ENCODE measurements around the gene HCST. TPM values are rescaled to one million over a fixed set of nuclear protein-coding genes. Genes with fewer than 3 reads are reported as not detected.

HCST gene
- total RNA-seq, 1 donor from 2014 or later = 1.8 TPM

DNA sequence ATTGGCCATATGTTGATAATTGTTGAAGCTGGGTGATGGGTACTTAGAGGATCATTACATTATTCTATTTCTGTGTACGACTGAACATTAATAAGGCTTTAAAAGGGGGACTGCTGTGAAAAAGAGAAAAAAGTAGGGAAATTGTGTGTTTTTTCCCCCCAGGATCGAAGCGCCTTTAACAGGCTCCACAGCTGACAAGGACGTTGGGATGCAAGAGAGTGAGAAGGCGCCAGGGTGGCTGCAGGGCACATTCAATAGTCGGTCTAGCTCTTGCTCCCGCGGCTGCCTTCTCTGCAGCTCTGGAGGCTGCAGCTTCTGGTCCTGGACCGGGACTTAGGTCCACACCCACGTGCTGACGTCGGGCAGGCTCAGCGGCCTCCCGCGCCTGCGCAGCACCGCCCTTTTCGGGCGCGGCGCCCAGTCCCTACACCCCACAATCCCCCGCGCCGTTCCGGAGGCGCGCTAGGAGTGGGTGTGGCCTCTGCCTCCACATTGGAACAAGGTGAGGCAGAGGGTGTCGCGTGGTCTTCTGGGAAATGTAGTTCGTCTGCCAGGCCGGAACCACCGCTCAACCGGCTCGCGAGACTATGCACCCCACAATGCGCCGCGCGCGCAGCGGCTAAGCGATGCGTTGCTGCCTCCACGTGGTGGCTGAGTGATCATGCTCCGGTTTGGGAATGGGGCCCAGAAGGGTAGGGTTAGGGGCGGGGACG lies 29.0 kb downstream of the HCST start:
- peak overlapping the region; percentile 80 for H3K4me3 Mint-ChIP-seq (ENCODE audit: unreplicated experiment)
- no peak for TF ChIP-seq EZH2 (IDR thresholded peaks at IDR 0.05; ENCODE audit: insufficient read depth, low read length)
- TF ChIP-seq, protein P1, sequence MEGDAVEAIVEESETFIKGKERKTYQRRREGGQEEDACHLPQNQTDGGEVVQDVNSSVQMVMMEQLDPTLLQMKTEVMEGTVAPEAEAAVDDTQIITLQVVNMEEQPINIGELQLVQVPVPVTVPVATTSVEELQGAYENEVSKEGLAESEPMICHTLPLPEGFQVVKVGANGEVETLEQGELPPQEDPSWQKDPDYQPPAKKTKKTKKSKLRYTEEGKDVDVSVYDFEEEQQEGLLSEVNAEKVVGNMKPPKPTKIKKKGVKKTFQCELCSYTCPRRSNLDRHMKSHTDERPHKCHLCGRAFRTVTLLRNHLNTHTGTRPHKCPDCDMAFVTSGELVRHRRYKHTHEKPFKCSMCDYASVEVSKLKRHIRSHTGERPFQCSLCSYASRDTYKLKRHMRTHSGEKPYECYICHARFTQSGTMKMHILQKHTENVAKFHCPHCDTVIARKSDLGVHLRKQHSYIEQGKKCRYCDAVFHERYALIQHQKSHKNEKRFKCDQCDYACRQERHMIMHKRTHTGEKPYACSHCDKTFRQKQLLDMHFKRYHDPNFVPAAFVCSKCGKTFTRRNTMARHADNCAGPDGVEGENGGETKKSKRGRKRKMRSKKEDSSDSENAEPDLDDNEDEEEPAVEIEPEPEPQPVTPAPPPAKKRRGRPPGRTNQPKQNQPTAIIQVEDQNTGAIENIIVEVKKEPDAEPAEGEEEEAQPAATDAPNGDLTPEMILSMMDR (IDR thresholded peaks at IDR 0.05; ENCODE audit: insufficient read depth, low read depth, low read length) = peak; percentile 68
- H3K9me3 Mint-ChIP-seq (ENCODE audit: unreplicated experiment) = no peaks in the 10 kb centered on the region
- Histone ChIP-seq H2AFZ (ENCODE audit: low read depth, low read length) (peak overlapping the region; percentile 81), H4K20me1 (ENCODE audit: insufficient read depth, low read length) (no peaks in the 10 kb centered on the region), H3K9me3 (ENCODE audit: insufficient read depth, low read depth, low read length) (no peaks in the 10 kb centered on the region), H3K4me1 (ENCODE audit: insufficient read depth, low read length) (peaks cover 11% of the 10 kb centered on the region), H3K36me3 (ENCODE audit: insufficient read depth, low read length) (no peaks in the 10 kb centered on the region), H3K79me2 (ENCODE audit: insufficient read depth, low read length) (peaks cover 5% of the 10 kb centered on the region), H3K9ac (ENCODE audit: low read length) (peak overlapping the region; percentile 41), H3K4me3 (ENCODE audit: insufficient read depth, low read depth, low read length) (peak overlapping the region; percentile 55), H3K27ac (ENCODE audit: low read depth, low read length) (no peak overlapping the region), H3K4me2 (ENCODE audit: low read length) (peak overlapping the region; percentile 85), H3K27me3 (ENCODE audit: insufficient read depth, low read length) (no peaks in the 10 kb centered on the region)
- H3K36me3 Mint-ChIP-seq (ENCODE audit: low read depth, unreplicated experiment) = no peaks in the 10 kb centered on the region
- peaks cover 2% of the 10 kb centered on the region for H3K4me1 Mint-ChIP-seq (ENCODE audit: low read depth, unreplicated experiment)
- H3K27ac Mint-ChIP-seq (ENCODE audit: unreplicated experiment) = no peak overlapping the region
- peak; percentile 84 for FAIRE-seq
- peaks cover 5% of the 10 kb centered on the region for H3K27me3 Mint-ChIP-seq (ENCODE audit: low read depth, unreplicated experiment)
- peak; percentile 96 for DNase-seq (ENCODE audit: low read depth)

- peak overlapping the region; percentile 40 for H2AFZ ChIP-seq (ENCODE audit: low read depth, low read length)
- no peak for DNase-seq (ENCODE audit: low read depth)
- peaks cover 15% of the 10 kb centered on the region for H3K4me1 ChIP-seq (ENCODE audit: insufficient read depth, low read length)
- peaks cover 1% of the 10 kb centered on the region for H3K27me3 Mint-ChIP-seq (ENCODE audit: low read depth, unreplicated experiment)
- no peak overlapping the region for H3K4me3 ChIP-seq (ENCODE audit: insufficient read depth, low read depth, low read length)
- no peak overlapping the region for H3K27ac Mint-ChIP-seq (ENCODE audit: unreplicated experiment)
- peaks cover 2% of the 10 kb centered on the region for H3K4me1 Mint-ChIP-seq (ENCODE audit: low read depth, unreplicated experiment)
- H3K36me3 ChIP-seq (ENCODE audit: insufficient read depth, low read length) = no peaks in the 10 kb centered on the region
- H3K27me3 ChIP-seq (ENCODE audit: insufficient read depth, low read length) = no peaks in the 10 kb centered on the region
- H3K27ac ChIP-seq (ENCODE audit: low read depth, low read length) = no peak overlapping the region
- H3K36me3 Mint-ChIP-seq (ENCODE audit: low read depth, unreplicated experiment) = no peaks in the 10 kb centered on the region
- H3K4me3 Mint-ChIP-seq (ENCODE audit: unreplicated experiment) = peak overlapping the region; percentile 58
- TF ChIP-seq EZH2 (IDR thresholded peaks at IDR 0.05; ENCODE audit: insufficient read depth, low read length) = no peak
- TF ChIP-seq, protein P1 (IDR thresholded peaks at IDR 0.05; ENCODE audit: insufficient read depth, low read depth, low read length) = no peak
- peaks cover 5% of the 10 kb centered on the region for H3K79me2 ChIP-seq (ENCODE audit: insufficient read depth, low read length)
- no peaks in the 10 kb centered on the region for H3K9me3 Mint-ChIP-seq (ENCODE audit: unreplicated experiment)
- peaks cover 1% of the 10 kb centered on the region for H4K20me1 ChIP-seq (ENCODE audit: insufficient read depth, low read length)
- FAIRE-seq = no peak
- peak overlapping the region; percentile 30 for H3K4me2 ChIP-seq (ENCODE audit: low read length)
- H3K9me3 ChIP-seq (ENCODE audit: insufficient read depth, low read depth, low read length) = no peaks in the 10 kb centered on the region
- peak overlapping the region; percentile 35 for H3K9ac ChIP-seq (ENCODE audit: low read length)
These were observed 29.5 kb downstream of the HCST start for GRCh38 chr19:35931874-35932202.

GRCh38 chr19:35932291-35932936 lies 30.1 kb downstream of the HCST start:
- peak overlapping the region; percentile 35 for H3K9ac ChIP-seq (ENCODE audit: low read length)
- peaks cover 2% of the 10 kb centered on the region for H3K4me1 Mint-ChIP-seq (ENCODE audit: low read depth, unreplicated experiment)
- no peak overlapping the region for H3K4me2 ChIP-seq (ENCODE audit: low read length)
- no peak overlapping the region for H3K27ac Mint-ChIP-seq (ENCODE audit: unreplicated experiment)
- no peak overlapping the region for H2AFZ ChIP-seq (ENCODE audit: low read depth, low read length)
- no peaks in the 10 kb centered on the region for H3K9me3 Mint-ChIP-seq (ENCODE audit: unreplicated experiment)
- peaks cover 9% of the 10 kb centered on the region for H3K79me2 ChIP-seq (ENCODE audit: insufficient read depth, low read length)
- H3K4me3 Mint-ChIP-seq (ENCODE audit: unreplicated experiment) = no peak overlapping the region
- DNase-seq (ENCODE audit: low read depth) = no peak
- H3K4me1 ChIP-seq (ENCODE audit: insufficient read depth, low read length) = peaks cover 21% of the 10 kb centered on the region
- FAIRE-seq = no peak
- H3K36me3 Mint-ChIP-seq (ENCODE audit: low read depth, unreplicated experiment) = no peaks in the 10 kb centered on the region
- no peak overlapping the region for H3K27ac ChIP-seq (ENCODE audit: low read depth, low read length)
- no peaks in the 10 kb centered on the region for H3K27me3 Mint-ChIP-seq (ENCODE audit: low read depth, unreplicated experiment)
- H3K36me3 ChIP-seq (ENCODE audit: insufficient read depth, low read length) = no peaks in the 10 kb centered on the region
- H4K20me1 ChIP-seq (ENCODE audit: insufficient read depth, low read length) = peaks cover 7% of the 10 kb centered on the region
- no peaks in the 10 kb centered on the region for H3K9me3 ChIP-seq (ENCODE audit: insufficient read depth, low read depth, low read length)
- no peak overlapping the region for H3K4me3 ChIP-seq (ENCODE audit: insufficient read depth, low read depth, low read length)
- TF ChIP-seq EZH2 (IDR thresholded peaks at IDR 0.05; ENCODE audit: insufficient read depth, low read length) = no peak
- TF ChIP-seq, protein P1 (IDR thresholded peaks at IDR 0.05; ENCODE audit: insufficient read depth, low read depth, low read length) = no peak
- H3K27me3 ChIP-seq (ENCODE audit: insufficient read depth, low read length) = no peaks in the 10 kb centered on the region
